HG03354 (cell line): ENCODE measurements around the gene RAD51B.
"Not testable (repeated sequence)": the region's sequence is repeated elsewhere in the genome, so short reads cannot be mapped to it uniquely, and the experiment has no call there.

Experiments
- ATAC-seq: cut with Tn5 transposase; IDR thresholded peaks from one replicate; pipeline ENCODE4 v1.9.1; 2021; ENCODE audit warnings: mild to moderate bottlenecking; ENCODE audit not compliant: unreplicated experiment, poor library complexity, severe bottlenecking

RAD51B gene

GRCh38 chr14:68214431-68214830 lies 394.9 kb downstream of the RAD51B start:
- ATAC-seq: no peak

GRCh38 chr14:68215629-68216028 lies 396.1 kb downstream of the RAD51B start:
- ATAC-seq: no peak

GRCh38 chr14:68216079-68216478 lies 396.5 kb downstream of the RAD51B start:
- no peak for ATAC-seq

- no peak for ATAC-seq
Observed at GRCh38 chr14:68216957-68217356, 397.4 kb downstream of the RAD51B start.

GRCh38 chr14:68217791-68218340 lies 398.3 kb downstream of the RAD51B start:
- no peak for ATAC-seq

- no peak for ATAC-seq
Observed at GRCh38 chr14:68219407-68219806, 399.8 kb downstream of the RAD51B start.

- ATAC-seq: not testable (repeated sequence)
Observed at GRCh38 chr14:68221046-68221445, 401.5 kb downstream of the RAD51B start.

- ATAC-seq: no peak
Observed at GRCh38 chr14:68222154-68222553, 402.6 kb downstream of the RAD51B start.

GRCh38 chr14:68222726-68223125 lies 403.1 kb downstream of the RAD51B start:
- no peak for ATAC-seq

GRCh38 chr14:68223631-68224030 lies 404.1 kb downstream of the RAD51B start:
- ATAC-seq: no peak

- no peak for ATAC-seq
Observed at GRCh38 chr14:68225321-68225720, 405.7 kb downstream of the RAD51B start.

GRCh38 chr14:68226523-68226922 lies 406.9 kb downstream of the RAD51B start:
- ATAC-seq: no peak

- ATAC-seq: no peak
Observed at GRCh38 chr14:68228656-68229055, 409.1 kb downstream of the RAD51B start.

GRCh38 chr14:68229423-68230100 lies 410.0 kb downstream of the RAD51B start:
- ATAC-seq: no peak

- no peak for ATAC-seq
Observed at GRCh38 chr14:68230202-68230949, 410.8 kb downstream of the RAD51B start.

- no peak for ATAC-seq
Observed at GRCh38 chr14:68230950-68231717, 411.6 kb downstream of the RAD51B start.

- ATAC-seq: no peak
Observed at GRCh38 chr14:68231898-68232297, 412.3 kb downstream of the RAD51B start.

GRCh38 chr14:68232300-68233055 lies 412.9 kb downstream of the RAD51B start:
- peak; percentile 74 for ATAC-seq

GRCh38 chr14:68233101-68233784 lies 413.7 kb downstream of the RAD51B start:
- ATAC-seq: no peak
